Loucy (cell line): ENCODE results near the gene ITSN1.

ENCODE experiments used
- CTCF ChIP-seq: fragments of 200-600 bp; sonication (generic); conservative IDR thresholded peaks from 2 replicates; pipeline ENCODE4 v1.5.1; 2014; ENCODE audit warnings: mild to moderate bottlenecking, antibody characterized with exemption, low read length
- EZH2phosphoT487 ChIP-seq: fragments of 200-600 bp; IDR thresholded peaks from 2 replicates; pipeline ENCODE4 v1.6.1; 2018; ENCODE audit warnings: antibody characterized with exemption, mild to moderate bottlenecking, moderate library complexity, borderline replicate concordance

GRCh38 chr21:33752260-33752659, 110.0 kb downstream of the ITSN1 start:
- TF ChIP-seq CTCF (no peak), EZH2phosphoT487 (no peak)
